Ishikawa (cell line): ENCODE results near the gene ITIH2.

Experiments
- CEBPB ChIP-seq: IDR thresholded peaks from 2 replicates; pipeline ENCODE4 v1.6.1; 2012
- NFIC ChIP-seq: IDR thresholded peaks from 2 replicates; pipeline ENCODE4 v1.6.1; 2012
- TAF1 ChIP-seq: IDR thresholded peaks from 2 replicates; pipeline ENCODE4 v1.6.1; 2012; ENCODE audit warnings: low read depth, mild to moderate bottlenecking
- YY1 ChIP-seq: IDR thresholded peaks from 2 replicates; pipeline ENCODE4 v1.6.1; 2012; ENCODE audit warnings: low read depth
- TF ChIP-seq, protein P1 (sequence below): IDR thresholded peaks from 2 replicates; pipeline ENCODE4 v1.6.1; 2012; ENCODE audit warnings: low read depth, mild to moderate bottlenecking

DNA sequence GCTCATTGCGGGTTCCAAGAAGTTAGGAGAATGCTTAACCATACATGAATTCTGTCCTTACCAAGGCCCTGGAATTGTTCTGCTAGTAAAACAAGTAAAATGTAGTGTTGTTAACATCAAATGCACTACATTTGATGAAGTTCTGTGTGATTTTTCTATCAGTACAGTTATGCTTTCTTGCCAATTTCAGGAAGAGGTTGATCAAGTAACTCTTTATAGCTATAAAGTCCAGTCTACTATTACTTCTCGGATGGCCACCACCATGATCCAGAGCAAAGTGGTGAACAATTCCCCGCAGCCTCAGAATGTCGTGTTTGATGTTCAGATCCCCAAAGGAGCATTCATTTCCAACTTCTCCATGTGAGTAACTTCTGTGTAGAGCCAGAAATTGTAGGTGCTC, 5.7 kb downstream of the ITIH2 start:
- TF ChIP-seq TAF1 (no peak), CEBPB (no peak), YY1 (no peak), NFIC (no peak)
- TF ChIP-seq, protein P1, sequence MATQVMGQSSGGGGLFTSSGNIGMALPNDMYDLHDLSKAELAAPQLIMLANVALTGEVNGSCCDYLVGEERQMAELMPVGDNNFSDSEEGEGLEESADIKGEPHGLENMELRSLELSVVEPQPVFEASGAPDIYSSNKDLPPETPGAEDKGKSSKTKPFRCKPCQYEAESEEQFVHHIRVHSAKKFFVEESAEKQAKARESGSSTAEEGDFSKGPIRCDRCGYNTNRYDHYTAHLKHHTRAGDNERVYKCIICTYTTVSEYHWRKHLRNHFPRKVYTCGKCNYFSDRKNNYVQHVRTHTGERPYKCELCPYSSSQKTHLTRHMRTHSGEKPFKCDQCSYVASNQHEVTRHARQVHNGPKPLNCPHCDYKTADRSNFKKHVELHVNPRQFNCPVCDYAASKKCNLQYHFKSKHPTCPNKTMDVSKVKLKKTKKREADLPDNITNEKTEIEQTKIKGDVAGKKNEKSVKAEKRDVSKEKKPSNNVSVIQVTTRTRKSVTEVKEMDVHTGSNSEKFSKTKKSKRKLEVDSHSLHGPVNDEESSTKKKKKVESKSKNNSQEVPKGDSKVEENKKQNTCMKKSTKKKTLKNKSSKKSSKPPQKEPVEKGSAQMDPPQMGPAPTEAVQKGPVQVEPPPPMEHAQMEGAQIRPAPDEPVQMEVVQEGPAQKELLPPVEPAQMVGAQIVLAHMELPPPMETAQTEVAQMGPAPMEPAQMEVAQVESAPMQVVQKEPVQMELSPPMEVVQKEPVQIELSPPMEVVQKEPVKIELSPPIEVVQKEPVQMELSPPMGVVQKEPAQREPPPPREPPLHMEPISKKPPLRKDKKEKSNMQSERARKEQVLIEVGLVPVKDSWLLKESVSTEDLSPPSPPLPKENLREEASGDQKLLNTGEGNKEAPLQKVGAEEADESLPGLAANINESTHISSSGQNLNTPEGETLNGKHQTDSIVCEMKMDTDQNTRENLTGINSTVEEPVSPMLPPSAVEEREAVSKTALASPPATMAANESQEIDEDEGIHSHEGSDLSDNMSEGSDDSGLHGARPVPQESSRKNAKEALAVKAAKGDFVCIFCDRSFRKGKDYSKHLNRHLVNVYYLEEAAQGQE: no peak
